ENCODE results near the gene KLK3. TPM values are rescaled to one million over a fixed set of nuclear protein-coding genes. Genes with fewer than 3 reads are reported as not detected.

Gene KLK3
- total and polyA plus RNA-seq, 2 donors (not counting 1 experiment from before 2014, with no cell fraction given), result not detected

DNA sequence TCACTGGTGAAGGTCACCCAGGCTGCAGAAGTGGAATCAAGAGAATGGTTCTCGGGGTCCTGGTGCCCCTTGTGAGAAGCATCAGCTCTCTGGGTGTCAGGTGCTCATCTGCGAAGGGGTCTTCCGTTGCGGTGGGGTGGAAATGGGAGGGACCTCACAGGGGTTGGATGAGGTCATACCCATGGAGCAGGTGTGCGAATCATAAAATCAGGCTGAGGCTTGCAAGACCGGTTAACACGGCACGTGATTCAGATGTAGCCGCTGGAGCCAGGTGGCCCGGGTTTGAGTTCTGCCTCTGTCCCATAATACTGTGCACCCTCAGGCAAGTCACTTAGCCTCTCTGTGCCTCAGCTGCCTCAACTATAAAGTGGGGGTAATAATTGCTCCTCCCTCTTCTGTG, 17.4 kb upstream of the KLK3 start:
- H3K9ac ChIP-seq (ENCODE audit: low read length), result no peak overlapping the region
- H3K27me3 Mint-ChIP-seq, result peaks cover 35% of the 10 kb centered on the region
- peaks cover under 1% of the 10 kb centered on the region for H3K9me3 Mint-ChIP-seq (ENCODE audit: insufficient read depth)
- H4K20me1 ChIP-seq (ENCODE audit: control insufficient read depth, insufficient read depth, low read length, poor library complexity, severe bottlenecking), result no peaks in the 10 kb centered on the region
- H3K79me2 ChIP-seq (ENCODE audit: control insufficient read depth, insufficient read depth, low read length), result no peaks in the 10 kb centered on the region
- intact Hi-C loops (cut with micrococcal nuclease), result loop anchor here (5.0 kb wide), 1 partner anchor 60 kb away; no protein-coding TSS in a partner anchor
- ChIA-PET CTCF (interaction anchor here (1.3 to 3.2 kb wide), 2 partner anchors 52 to 84 kb away, joined by 3 to 11 read pairs; no protein-coding TSS in a partner anchor), POLR2A (no interaction called here)
- H3K4me1 ChIP-seq (ENCODE audit: control insufficient read depth in 2 of 2, insufficient read depth in 2 of 2, low read length in 2 of 2), result peaks cover 11 to 14% of the 10 kb centered on the region in 2 donors
- H3K27ac Mint-ChIP-seq, result no peak overlapping the region
- H3K4me1 Mint-ChIP-seq, result peaks cover 26% of the 10 kb centered on the region
- ATAC-seq (ENCODE audit: low read depth) (no peak), DNase-seq (no peak)
- peak overlapping the region; percentile 88 for H3K4me3 Mint-ChIP-seq
- peaks cover 0 to 41% (median 2%) of the 10 kb centered on the region in 4 experiments for H3K27me3 ChIP-seq (replicated peaks in 1 of 4; ENCODE audit: control extremely low read depth in 1 of 4, control insufficient read depth in 3 of 4, insufficient read depth in 4 of 4, low read length in 3 of 4)
- WGBS (ENCODE audit: insufficient coverage), result 86% methylated on average over 8 of the region's 10 CpGs
- peaks cover 0 to 10% (median 0%) of the 10 kb centered on the region in 3 donors for H3K9me3 ChIP-seq (ENCODE audit: control extremely low read depth in 1 of 3, control insufficient read depth in 2 of 3, insufficient read depth in 1 of 3, low read length in 2 of 3)
- H2AFZ ChIP-seq (ENCODE audit: insufficient read depth, low read depth, low read length, poor library complexity, severe bottlenecking), result no peak overlapping the region
- no peak overlapping the region for H3K4me2 ChIP-seq (replicated peaks; ENCODE audit: low read depth, low read length, poor library complexity, severe bottlenecking)
- H3K4me3 ChIP-seq (ENCODE audit: control extremely low read depth in 1 of 5, extremely low read depth in 1 of 5, insufficient read depth in 1 of 5, low read depth in 2 of 5, low read length in 4 of 5), result no peak overlapping the region
- no peak overlapping the region for H3K27ac ChIP-seq (ENCODE audit: low read length in 2 of 2)
- H3K36me3 ChIP-seq (replicated peaks in 1 of 2; ENCODE audit: control extremely low read depth in 1 of 2, control insufficient read depth in 1 of 2, extremely low read depth in 1 of 2, insufficient read depth in 2 of 2, low read length in 1 of 2), result no peaks in the 10 kb centered on the region
- no peak for TF ChIP-seq EZH2 (IDR thresholded peaks at IDR 0.05; ENCODE audit: borderline replicate concordance, insufficient read depth, low read depth, low read length, poor library complexity, severe bottlenecking)
- TF ChIP-seq, protein P1, sequence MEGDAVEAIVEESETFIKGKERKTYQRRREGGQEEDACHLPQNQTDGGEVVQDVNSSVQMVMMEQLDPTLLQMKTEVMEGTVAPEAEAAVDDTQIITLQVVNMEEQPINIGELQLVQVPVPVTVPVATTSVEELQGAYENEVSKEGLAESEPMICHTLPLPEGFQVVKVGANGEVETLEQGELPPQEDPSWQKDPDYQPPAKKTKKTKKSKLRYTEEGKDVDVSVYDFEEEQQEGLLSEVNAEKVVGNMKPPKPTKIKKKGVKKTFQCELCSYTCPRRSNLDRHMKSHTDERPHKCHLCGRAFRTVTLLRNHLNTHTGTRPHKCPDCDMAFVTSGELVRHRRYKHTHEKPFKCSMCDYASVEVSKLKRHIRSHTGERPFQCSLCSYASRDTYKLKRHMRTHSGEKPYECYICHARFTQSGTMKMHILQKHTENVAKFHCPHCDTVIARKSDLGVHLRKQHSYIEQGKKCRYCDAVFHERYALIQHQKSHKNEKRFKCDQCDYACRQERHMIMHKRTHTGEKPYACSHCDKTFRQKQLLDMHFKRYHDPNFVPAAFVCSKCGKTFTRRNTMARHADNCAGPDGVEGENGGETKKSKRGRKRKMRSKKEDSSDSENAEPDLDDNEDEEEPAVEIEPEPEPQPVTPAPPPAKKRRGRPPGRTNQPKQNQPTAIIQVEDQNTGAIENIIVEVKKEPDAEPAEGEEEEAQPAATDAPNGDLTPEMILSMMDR (IDR thresholded peaks at IDR 0.05), result no peak

GRCh38 chr19:50838239-50838638, 16.5 kb upstream of the KLK3 start:
- Histone ChIP-seq H3K9me3 (ENCODE audit: control extremely low read depth in 1 of 3, control insufficient read depth in 2 of 3, insufficient read depth in 1 of 3, low read length in 2 of 3) (peaks cover 0 to 17% (median 2%) of the 10 kb centered on the region in 3 donors), H3K4me2 (replicated peaks; ENCODE audit: low read depth, low read length, poor library complexity, severe bottlenecking) (no peak overlapping the region), H3K79me2 (ENCODE audit: control insufficient read depth, insufficient read depth, low read length) (no peaks in the 10 kb centered on the region), H3K4me3 (ENCODE audit: control extremely low read depth in 1 of 5, extremely low read depth in 1 of 5, insufficient read depth in 1 of 5, low read depth in 2 of 5, low read length in 4 of 5) (no peak overlapping the region), H4K20me1 (ENCODE audit: control insufficient read depth, insufficient read depth, low read length, poor library complexity, severe bottlenecking) (no peaks in the 10 kb centered on the region), H3K4me1 (ENCODE audit: control insufficient read depth in 2 of 2, insufficient read depth in 2 of 2, low read length in 2 of 2) (peaks cover 11 to 14% of the 10 kb centered on the region in 2 donors), H3K27ac (ENCODE audit: low read length in 2 of 2) (no peak overlapping the region), H3K9ac (ENCODE audit: low read length) (no peak overlapping the region), H3K27me3 (replicated peaks in 1 of 4; ENCODE audit: control extremely low read depth in 1 of 4, control insufficient read depth in 3 of 4, insufficient read depth in 4 of 4, low read length in 3 of 4) (peaks cover 0 to 33% (median 2%) of the 10 kb centered on the region in 4 experiments), H3K36me3 (replicated peaks in 1 of 2; ENCODE audit: control extremely low read depth in 1 of 2, control insufficient read depth in 1 of 2, extremely low read depth in 1 of 2, insufficient read depth in 2 of 2, low read length in 1 of 2) (no peaks in the 10 kb centered on the region), H2AFZ (ENCODE audit: insufficient read depth, low read depth, low read length, poor library complexity, severe bottlenecking) (no peak overlapping the region)
- DNase-seq (peak; percentile 48), ATAC-seq (ENCODE audit: low read depth) (no peak)
- no peak for TF ChIP-seq EZH2 (IDR thresholded peaks at IDR 0.05; ENCODE audit: borderline replicate concordance, insufficient read depth, low read depth, low read length, poor library complexity, severe bottlenecking)
- TF ChIP-seq, protein P1 (IDR thresholded peaks at IDR 0.05), result no peak
- Mint-ChIP-seq H3K27ac (peak overlapping the region; percentile 55), H3K9me3 (ENCODE audit: insufficient read depth) (peaks cover 4% of the 10 kb centered on the region), H3K4me3 (no peak overlapping the region), H3K27me3 (peaks cover 29% of the 10 kb centered on the region), H3K4me1 (peaks cover 26% of the 10 kb centered on the region)
- CTCF ChIA-PET, result interaction anchor here (1.5 to 3.2 kb wide), 2 partner anchors 54 to 83 kb away, joined by 3 to 11 read pairs; no protein-coding TSS in a partner anchor
- POLR2A ChIA-PET, result no interaction called here
- 20% methylated on average over 5 of the region's 6 CpGs for WGBS (ENCODE audit: insufficient coverage)
- intact Hi-C loops (cut with micrococcal nuclease), result loop anchor here (5.0 kb wide), 1 partner anchor 59 kb away; no protein-coding TSS in a partner anchor
